ENCODE data around the gene DNAJB5. TPM values are rescaled to one million over a fixed set of nuclear protein-coding genes. Genes with fewer than 3 reads are reported as not detected.

DNAJB5 gene
- total RNA-seq, 2 experiments from 2014 or later = 11.5 to 12.0 TPM

- Mint-ChIP-seq H3K27ac (no peak overlapping the region), H3K9me3 (no peaks in the 10 kb centered on the region), H3K4me1 (ENCODE audit: low read depth) (peaks cover 24% of the 10 kb centered on the region), H3K27me3 (peaks cover 51% of the 10 kb centered on the region), H3K36me3 (no peaks in the 10 kb centered on the region), H3K4me3 (no peak overlapping the region)
- intact Hi-C loops (cut with micrococcal nuclease) = no loop called here
- no peak for DNase-seq
- POLR2A ChIA-PET = interaction anchor here (0.6 to 1.1 kb wide), 2 partner anchors 27 to 117 kb away, joined by 3 read pairs; partner anchors contain the start of genes DNAJB5 and FANCG
- CTCF ChIA-PET = interaction anchor here (0.7 to 2.5 kb wide), 5 partner anchors 22 to 89 kb away, joined by 3 to 22 read pairs (median 4); no protein-coding TSS in a partner anchor
Observed at GRCh38 chr9:34962546-34962945, 27.0 kb upstream of the DNAJB5 start.

GRCh38 chr9:34963552-34963951 is 26.0 kb upstream of the DNAJB5 start:
- intact Hi-C loops (cut with micrococcal nuclease) = no loop called here
- DNase-seq = no peak
- Mint-ChIP-seq H3K36me3 (no peaks in the 10 kb centered on the region), H3K4me1 (ENCODE audit: low read depth) (peaks cover 24% of the 10 kb centered on the region), H3K27ac (no peak overlapping the region), H3K4me3 (no peak overlapping the region), H3K27me3 (peaks cover 54% of the 10 kb centered on the region), H3K9me3 (no peaks in the 10 kb centered on the region)
- ChIA-PET POLR2A (interaction anchor here (0.6 kb wide), 1 partner anchor 128 kb away, joined by 4 read pairs; no protein-coding TSS in a partner anchor), CTCF (no interaction called here)

GRCh38 chr9:34964458-34964857 is 25.1 kb upstream of the DNAJB5 start:
- POLR2A ChIA-PET = no interaction called here
- H3K27me3 Mint-ChIP-seq = peaks cover 49% of the 10 kb centered on the region
- no peaks in the 10 kb centered on the region for H3K9me3 Mint-ChIP-seq
- H3K27ac Mint-ChIP-seq = no peak overlapping the region
- CTCF ChIA-PET = interaction anchor here (0.6 kb wide), 1 partner anchor 163 kb away, joined by 6 read pairs; no protein-coding TSS in a partner anchor
- no peak for DNase-seq
- H3K36me3 Mint-ChIP-seq = no peaks in the 10 kb centered on the region
- H3K4me1 Mint-ChIP-seq (ENCODE audit: low read depth) = peaks cover 24% of the 10 kb centered on the region
- H3K4me3 Mint-ChIP-seq = no peak overlapping the region
- intact Hi-C loops (cut with micrococcal nuclease) = no loop called here

DNA sequence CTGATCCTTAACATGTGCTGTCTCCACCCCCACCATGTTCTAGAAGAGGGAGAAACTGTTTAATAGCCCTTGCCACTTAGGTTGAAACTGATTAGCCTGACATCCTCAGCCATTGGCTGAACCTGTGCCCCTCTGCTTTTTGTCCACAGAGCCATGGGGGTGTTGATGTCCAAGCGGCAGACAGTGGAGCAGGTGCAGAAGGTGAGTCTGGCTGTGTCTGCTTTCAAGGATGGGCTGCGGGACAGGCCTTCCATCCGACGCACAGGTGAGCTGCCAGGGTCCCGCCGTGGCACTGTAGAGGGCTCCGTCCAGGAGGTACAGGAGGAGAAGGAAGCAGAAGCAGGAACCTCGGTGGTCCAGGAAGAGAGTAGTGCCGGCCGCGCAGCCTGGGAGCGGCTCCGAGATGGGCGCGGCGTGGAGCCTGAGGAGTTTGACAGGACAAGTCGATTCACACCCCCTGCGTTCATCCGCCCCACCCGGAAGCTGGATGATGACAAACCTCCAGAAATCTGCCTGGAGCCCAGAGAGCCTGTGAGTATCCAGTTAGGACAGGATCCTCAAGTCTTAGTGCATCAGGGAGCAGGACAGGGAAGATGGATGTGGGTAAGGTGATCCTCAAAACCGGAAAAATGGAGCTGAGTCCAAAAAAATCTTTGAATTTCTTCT is 18.3 kb upstream of the DNAJB5 start:
- Mint-ChIP-seq H3K9me3 (no peaks in the 10 kb centered on the region), H3K36me3 (no peaks in the 10 kb centered on the region), H3K4me1 (ENCODE audit: low read depth) (peaks cover 2% of the 10 kb centered on the region), H3K27ac (no peak overlapping the region), H3K27me3 (peaks cover 12% of the 10 kb centered on the region), H3K4me3 (no peak overlapping the region)
- ChIA-PET CTCF (interaction anchor here (1.1 to 2.1 kb wide), 3 partner anchors 10 to 211 kb away, joined by 3 to 4 read pairs (median 3); no protein-coding TSS in a partner anchor), POLR2A (interaction anchor here (0.6 kb wide), 1 partner anchor 21 kb away, joined by 8 read pairs; no protein-coding TSS in a partner anchor)
- intact Hi-C loops (cut with micrococcal nuclease) = no loop called here
- DNase-seq = no peak

DNA sequence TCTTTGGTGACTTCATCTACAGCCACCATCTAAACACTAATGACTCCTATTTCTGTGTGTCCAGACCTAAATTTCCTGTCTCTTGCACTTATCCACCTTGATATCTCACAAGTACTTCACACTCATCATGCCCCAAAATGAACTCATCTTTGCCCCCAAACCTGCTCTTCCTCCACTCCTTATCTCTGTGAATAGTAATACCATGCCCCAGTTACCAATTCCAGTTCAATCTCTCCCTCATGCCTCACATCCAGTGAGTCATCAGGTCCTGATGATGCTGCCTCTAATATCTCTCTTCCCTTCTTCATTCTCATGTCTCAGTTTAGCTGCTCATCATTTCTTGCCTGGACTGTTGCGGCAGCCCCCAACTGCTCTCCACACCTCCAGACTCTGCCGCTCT is 14.9 kb upstream of the DNAJB5 start:
- peaks cover 2% of the 10 kb centered on the region for H3K4me1 Mint-ChIP-seq (ENCODE audit: low read depth)
- H3K4me3 Mint-ChIP-seq = no peak overlapping the region
- H3K27me3 Mint-ChIP-seq = peaks cover 1% of the 10 kb centered on the region
- H3K27ac Mint-ChIP-seq = no peak overlapping the region
- no peaks in the 10 kb centered on the region for H3K9me3 Mint-ChIP-seq
- no peaks in the 10 kb centered on the region for H3K36me3 Mint-ChIP-seq
- POLR2A ChIA-PET = no interaction called here
- intact Hi-C loops (cut with micrococcal nuclease) = no loop called here
- CTCF ChIA-PET = no interaction called here
- DNase-seq = no peak

DNA sequence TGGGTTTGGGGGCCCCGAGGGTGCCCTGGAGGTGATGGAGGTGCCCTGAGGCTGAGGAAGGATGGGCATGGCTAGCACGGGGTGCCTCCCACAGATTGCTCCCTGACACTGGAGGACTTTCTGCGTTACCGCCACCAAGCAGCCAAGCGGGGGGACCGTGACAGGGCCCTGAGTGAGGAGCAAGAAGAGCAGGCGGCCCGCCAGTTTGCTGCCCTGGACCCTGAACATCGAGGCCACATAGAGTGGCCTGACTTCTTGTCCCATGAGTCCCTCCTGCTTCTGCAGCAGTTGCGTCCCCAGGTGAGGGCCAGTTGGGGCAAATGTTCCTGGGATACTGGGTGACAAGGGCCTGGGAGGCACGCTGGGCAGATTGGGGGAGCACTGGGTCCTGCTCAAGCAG is 13.1 kb upstream of the DNAJB5 start:
- no peak overlapping the region for H3K4me3 Mint-ChIP-seq
- intact Hi-C loops (cut with micrococcal nuclease) = no loop called here
- no peaks in the 10 kb centered on the region for H3K27me3 Mint-ChIP-seq
- POLR2A ChIA-PET = no interaction called here
- no peaks in the 10 kb centered on the region for H3K36me3 Mint-ChIP-seq
- peaks cover 2% of the 10 kb centered on the region for H3K4me1 Mint-ChIP-seq (ENCODE audit: low read depth)
- no peaks in the 10 kb centered on the region for H3K9me3 Mint-ChIP-seq
- no peak overlapping the region for H3K27ac Mint-ChIP-seq
- DNase-seq = no peak
- CTCF ChIA-PET = interaction anchor here (1.6 kb wide), 1 partner anchor 18 kb away, joined by 4 read pairs; no protein-coding TSS in a partner anchor

DNA sequence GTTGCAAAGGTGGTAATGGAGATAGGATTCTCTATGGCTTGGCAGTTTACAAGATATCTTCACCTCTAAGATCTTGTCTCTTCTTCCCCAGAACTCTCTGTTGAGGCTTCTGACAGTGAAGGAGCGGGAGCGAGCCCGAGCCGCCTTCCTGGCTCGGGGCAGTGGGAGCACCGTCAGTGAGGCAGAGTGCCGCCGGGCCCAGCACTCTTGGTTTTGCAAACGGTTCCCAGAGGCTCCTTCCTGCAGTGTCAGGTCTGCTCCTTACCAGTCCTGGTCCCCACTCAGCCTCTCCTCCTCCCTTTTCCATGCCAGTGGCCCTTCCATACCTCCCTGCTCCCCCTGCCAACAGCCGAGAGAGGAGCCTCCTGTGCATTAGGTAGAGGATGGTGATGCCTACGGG is 12.6 kb upstream of the DNAJB5 start:
- no peaks in the 10 kb centered on the region for H3K27me3 Mint-ChIP-seq
- intact Hi-C loops (cut with micrococcal nuclease) = no loop called here
- H3K36me3 Mint-ChIP-seq = no peaks in the 10 kb centered on the region
- ChIA-PET CTCF (no interaction called here), POLR2A (no interaction called here)
- no peaks in the 10 kb centered on the region for H3K9me3 Mint-ChIP-seq
- H3K27ac Mint-ChIP-seq = no peak overlapping the region
- no peak for DNase-seq
- no peak overlapping the region for H3K4me3 Mint-ChIP-seq
- peaks cover 2% of the 10 kb centered on the region for H3K4me1 Mint-ChIP-seq (ENCODE audit: low read depth)

DNA sequence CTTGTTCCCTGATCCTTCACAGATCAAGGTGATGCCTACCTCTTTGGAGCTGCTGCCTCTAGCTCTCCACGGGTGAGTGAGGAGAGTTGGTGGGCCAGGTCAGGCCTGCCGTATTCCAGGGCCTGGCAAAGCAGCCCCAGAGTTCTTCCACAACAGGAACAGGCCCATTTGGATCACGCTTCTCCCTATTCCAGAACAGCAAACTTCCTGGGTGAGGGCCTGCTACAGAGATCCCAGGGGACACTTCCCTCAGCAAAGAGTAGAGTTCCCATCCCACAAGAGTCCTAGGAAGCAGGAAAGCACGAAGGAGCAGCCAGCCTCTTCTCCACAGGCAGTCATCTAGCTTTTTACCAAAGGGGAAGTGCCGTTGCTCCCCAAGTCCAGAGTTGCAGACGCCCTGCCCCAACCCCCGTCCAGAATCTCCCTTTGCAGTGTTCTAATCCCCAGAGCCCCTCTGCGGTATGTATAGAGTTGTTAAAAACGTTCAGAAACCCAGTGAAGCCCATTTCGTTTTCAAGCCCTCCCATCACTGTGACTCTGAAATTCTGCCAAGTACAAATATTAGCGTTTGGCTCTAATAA is 9.3 kb upstream of the DNAJB5 start:
- H3K27me3 Mint-ChIP-seq = no peaks in the 10 kb centered on the region
- ChIA-PET CTCF (interaction anchor here (0.6 kb wide), 1 partner anchor 861 kb away, joined by 5 read pairs; no protein-coding TSS in a partner anchor), POLR2A (no interaction called here)

GRCh38 chr9:34982361-34982760 is 7.2 kb upstream of the DNAJB5 start:
- Mint-ChIP-seq H3K9me3 (no peaks in the 10 kb centered on the region), H3K36me3 (no peaks in the 10 kb centered on the region), H3K4me1 (ENCODE audit: low read depth) (peaks cover 48% of the 10 kb centered on the region), H3K4me3 (no peak overlapping the region), H3K27ac (no peak overlapping the region), H3K27me3 (no peaks in the 10 kb centered on the region)
- ChIA-PET CTCF (interaction anchor here (1.7 to 5.0 kb wide), 3 partner anchors 12 to 83 kb away, joined by 6 to 111 read pairs (median 7); no protein-coding TSS in a partner anchor), POLR2A (no interaction called here)
- no peak for DNase-seq
- intact Hi-C loops (cut with micrococcal nuclease) = no loop called here

More for the DNA sequence above, 9.3 kb upstream of the DNAJB5 start:
- no peak for DNase-seq
- H3K36me3 Mint-ChIP-seq = no peaks in the 10 kb centered on the region
- intact Hi-C loops (cut with micrococcal nuclease) = no loop called here
- peaks cover 29% of the 10 kb centered on the region for H3K4me1 Mint-ChIP-seq (ENCODE audit: low read depth)
- no peaks in the 10 kb centered on the region for H3K9me3 Mint-ChIP-seq
- H3K4me3 Mint-ChIP-seq = no peak overlapping the region
- H3K27ac Mint-ChIP-seq = no peak overlapping the region

GRCh38 chr9:34983209-34983608 is 6.3 kb upstream of the DNAJB5 start:
- ChIA-PET CTCF (interaction anchor here (1.9 to 5.0 kb wide), 2 partner anchors 12 to 84 kb away, joined by 7 to 111 read pairs; no protein-coding TSS in a partner anchor), POLR2A (no interaction called here)
- Mint-ChIP-seq H3K27me3 (no peaks in the 10 kb centered on the region), H3K36me3 (no peaks in the 10 kb centered on the region), H3K27ac (no peak overlapping the region), H3K9me3 (no peaks in the 10 kb centered on the region), H3K4me3 (no peak overlapping the region), H3K4me1 (ENCODE audit: low read depth) (peaks cover 56% of the 10 kb centered on the region)
- intact Hi-C loops (cut with micrococcal nuclease) = no loop called here
- no peak for DNase-seq

DNA sequence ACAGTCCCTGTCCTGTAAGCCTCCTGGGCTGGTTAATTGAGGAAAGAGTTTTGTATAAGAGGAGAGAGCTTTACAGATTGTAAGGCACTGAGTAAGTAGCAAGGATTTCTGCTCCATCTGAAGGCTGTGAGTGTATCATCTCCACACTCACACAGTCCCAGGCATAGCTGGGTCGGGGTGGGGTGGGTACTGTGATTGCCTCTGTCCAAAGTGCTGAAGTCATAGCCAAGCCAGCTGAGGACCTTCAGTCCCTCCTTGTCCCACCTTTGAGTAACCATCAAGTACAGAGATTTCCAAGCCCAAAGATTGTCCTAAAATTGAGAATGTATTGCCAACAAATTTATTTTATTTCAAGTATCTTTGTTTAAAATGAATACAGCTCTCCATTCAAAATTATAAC is 5.5 kb upstream of the DNAJB5 start:
- intact Hi-C loops (cut with micrococcal nuclease) = loop anchor here (2.0 kb wide), 1 partner anchor 23 kb away; no protein-coding TSS in a partner anchor
- Mint-ChIP-seq H3K4me1 (ENCODE audit: low read depth) (peaks cover 62% of the 10 kb centered on the region), H3K36me3 (no peaks in the 10 kb centered on the region), H3K9me3 (no peaks in the 10 kb centered on the region), H3K27ac (no peak overlapping the region), H3K4me3 (no peak overlapping the region), H3K27me3 (no peaks in the 10 kb centered on the region)
- ChIA-PET POLR2A (interaction anchor here (0.9 kb wide), 1 partner anchor 88 kb away, joined by 3 read pairs; the partner anchor contains the start of gene VCP), CTCF (interaction anchor here (0.7 to 5.0 kb wide), 14 partner anchors 10 to 225 kb away, joined by 3 to 111 read pairs (median 6); a partner anchor contains a TSS)
- DNase-seq = peak; percentile 57

- Mint-ChIP-seq H3K9me3 (no peaks in the 10 kb centered on the region), H3K27me3 (no peaks in the 10 kb centered on the region), H3K27ac (peak overlapping the region; percentile 58), H3K4me1 (ENCODE audit: low read depth) (peaks cover 68% of the 10 kb centered on the region), H3K4me3 (no peak overlapping the region), H3K36me3 (peaks cover 1% of the 10 kb centered on the region)
- intact Hi-C loops (cut with micrococcal nuclease) = loop anchor here (1.0 to 2.0 kb wide), 2 partner anchors 25 to 86 kb away; no protein-coding TSS in a partner anchor
- ChIA-PET POLR2A (no interaction called here), CTCF (interaction anchor here (0.6 to 5.0 kb wide), 23 partner anchors 9 to 619 kb away, joined by 3 to 111 read pairs (median 4); partner anchors contain the start of genes ATOSB, FANCG and UNC13B)
- peak; percentile 78 for DNase-seq
Observed at GRCh38 chr9:34985311-34985899, 4.1 kb upstream of the DNAJB5 start.
